RWPE2 (cell line): ENCODE measurements around the gene SLC5A11.
"Not testable (repeated sequence)": the region's sequence is repeated elsewhere in the genome, so short reads cannot be mapped to it uniquely, and the experiment has no call there.

ENCODE experiments used
- ATAC-seq: fragments of 200-7000 bp; cut with Tn5 transposase; 3 replicates; pipeline ENCODE4 v1.9.1; 2021; ENCODE audit warnings: low read depth
- DNase-seq: peaks from one replicate; pipeline ENCODE4 v3.0.0-alpha.2; 2020; ENCODE audit warnings: low spot score
- H3K27ac ChIP-seq: fragments of 450-650 bp; 2 replicates; pipeline ENCODE4 v1.5.1; 2017; ENCODE audit warnings: mild to moderate bottlenecking; ENCODE audit not compliant: poor library complexity, severe bottlenecking
- H3K27me3 ChIP-seq: fragments of 250-450 bp; sonication (Bioruptor Pico); 2 replicates; pipeline ENCODE4 v1.5.1; 2021; ENCODE audit warnings: mild to moderate bottlenecking, moderate library complexity; ENCODE audit not compliant: insufficient read depth, poor library complexity, severe bottlenecking
- H3K36me3 ChIP-seq: fragments of 250-450 bp; sonication (Bioruptor Pico); 2 replicates; pipeline ENCODE4 v1.5.1; 2020; ENCODE audit warnings: low read depth, mild to moderate bottlenecking, moderate library complexity
- H3K4me1 ChIP-seq: fragments of 250-450 bp; sonication (Bioruptor Pico); 2 replicates; pipeline ENCODE4 v1.5.1; 2021; ENCODE audit warnings: mild to moderate bottlenecking, moderate library complexity; ENCODE audit not compliant: insufficient read depth, poor library complexity, severe bottlenecking
- H3K4me3 ChIP-seq: fragments of 250-450 bp; sonication (Bioruptor Pico); 2 replicates; pipeline ENCODE4 v1.5.1; 2021; ENCODE audit warnings: mild to moderate bottlenecking, moderate library complexity; ENCODE audit not compliant: severe bottlenecking
- H3K9me3 ChIP-seq: fragments of 250-450 bp; sonication (Bioruptor Pico); 2 replicates; pipeline ENCODE4 v1.5.1; 2021; ENCODE audit warnings: mild to moderate bottlenecking, moderate library complexity; ENCODE audit not compliant: severe bottlenecking
- TF ChIP-seq, protein P1 (sequence below): fragments of 450-650 bp; IDR thresholded peaks from one replicate; pipeline ENCODE4 v1.5.1; 2017; ENCODE audit warnings: mild to moderate bottlenecking, moderate library complexity; ENCODE audit not compliant: poor library complexity, severe bottlenecking

The SLC5A11 gene

GRCh38 chr16:24839347-24839972 lies 6.3 kb upstream of the SLC5A11 start:
- H3K9me3 ChIP-seq = no peaks in the 10 kb centered on the region
- peaks cover 1% of the 10 kb centered on the region for H3K4me1 ChIP-seq
- H3K4me3 ChIP-seq = no peak overlapping the region
- no peak for DNase-seq
- H3K36me3 ChIP-seq = no peaks in the 10 kb centered on the region
- TF ChIP-seq, protein P1, sequence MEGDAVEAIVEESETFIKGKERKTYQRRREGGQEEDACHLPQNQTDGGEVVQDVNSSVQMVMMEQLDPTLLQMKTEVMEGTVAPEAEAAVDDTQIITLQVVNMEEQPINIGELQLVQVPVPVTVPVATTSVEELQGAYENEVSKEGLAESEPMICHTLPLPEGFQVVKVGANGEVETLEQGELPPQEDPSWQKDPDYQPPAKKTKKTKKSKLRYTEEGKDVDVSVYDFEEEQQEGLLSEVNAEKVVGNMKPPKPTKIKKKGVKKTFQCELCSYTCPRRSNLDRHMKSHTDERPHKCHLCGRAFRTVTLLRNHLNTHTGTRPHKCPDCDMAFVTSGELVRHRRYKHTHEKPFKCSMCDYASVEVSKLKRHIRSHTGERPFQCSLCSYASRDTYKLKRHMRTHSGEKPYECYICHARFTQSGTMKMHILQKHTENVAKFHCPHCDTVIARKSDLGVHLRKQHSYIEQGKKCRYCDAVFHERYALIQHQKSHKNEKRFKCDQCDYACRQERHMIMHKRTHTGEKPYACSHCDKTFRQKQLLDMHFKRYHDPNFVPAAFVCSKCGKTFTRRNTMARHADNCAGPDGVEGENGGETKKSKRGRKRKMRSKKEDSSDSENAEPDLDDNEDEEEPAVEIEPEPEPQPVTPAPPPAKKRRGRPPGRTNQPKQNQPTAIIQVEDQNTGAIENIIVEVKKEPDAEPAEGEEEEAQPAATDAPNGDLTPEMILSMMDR = no peak
- H3K27ac ChIP-seq = no peak overlapping the region
- no peak for ATAC-seq
- H3K27me3 ChIP-seq = no peaks in the 10 kb centered on the region

- no peak for ATAC-seq
- Histone ChIP-seq H3K9me3 (no peaks in the 10 kb centered on the region), H3K27ac (no peak overlapping the region), H3K4me1 (peaks cover 5% of the 10 kb centered on the region), H3K4me3 (no peak overlapping the region), H3K36me3 (no peaks in the 10 kb centered on the region), H3K27me3 (no peaks in the 10 kb centered on the region)
- DNase-seq = no peak
- TF ChIP-seq, protein P1 = no peak
Observed at GRCh38 chr16:24841291-24841690, 4.5 kb upstream of the SLC5A11 start.

- Histone ChIP-seq H3K4me1 (peaks cover 10% of the 10 kb centered on the region), H3K36me3 (no peaks in the 10 kb centered on the region), H3K27me3 (no peaks in the 10 kb centered on the region), H3K27ac (no peak overlapping the region), H3K4me3 (no peak overlapping the region), H3K9me3 (no peaks in the 10 kb centered on the region)
- TF ChIP-seq, protein P1 = no peak
- ATAC-seq = no peak
- no peak for DNase-seq
Observed at GRCh38 chr16:24844101-24845030, 1.4 kb upstream of the SLC5A11 start.

DNA sequence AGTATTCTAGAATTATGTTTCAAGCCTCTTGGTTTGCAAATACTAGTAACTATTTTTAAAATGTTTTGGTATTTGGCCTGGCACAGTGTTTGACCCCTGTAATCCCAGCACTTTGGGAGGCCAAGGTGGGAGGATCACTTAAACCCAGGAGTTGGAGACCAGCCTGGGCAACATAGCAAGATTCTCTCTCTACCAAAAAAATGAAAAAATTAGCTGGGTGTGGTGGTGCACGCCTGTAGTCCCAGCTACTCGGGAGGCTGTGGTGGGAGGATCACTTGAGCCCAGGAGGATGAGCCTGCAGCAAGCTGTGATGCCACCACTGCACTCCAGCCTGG lies 765 bp upstream of the SLC5A11 start:
- peaks cover 10% of the 10 kb centered on the region for H3K4me1 ChIP-seq
- H3K9me3 ChIP-seq, H3K36me3 ChIP-seq, H3K27me3 ChIP-seq, ATAC-seq, H3K27ac ChIP-seq, H3K4me3 ChIP-seq, DNase-seq: not testable (repeated sequence)

DNA sequence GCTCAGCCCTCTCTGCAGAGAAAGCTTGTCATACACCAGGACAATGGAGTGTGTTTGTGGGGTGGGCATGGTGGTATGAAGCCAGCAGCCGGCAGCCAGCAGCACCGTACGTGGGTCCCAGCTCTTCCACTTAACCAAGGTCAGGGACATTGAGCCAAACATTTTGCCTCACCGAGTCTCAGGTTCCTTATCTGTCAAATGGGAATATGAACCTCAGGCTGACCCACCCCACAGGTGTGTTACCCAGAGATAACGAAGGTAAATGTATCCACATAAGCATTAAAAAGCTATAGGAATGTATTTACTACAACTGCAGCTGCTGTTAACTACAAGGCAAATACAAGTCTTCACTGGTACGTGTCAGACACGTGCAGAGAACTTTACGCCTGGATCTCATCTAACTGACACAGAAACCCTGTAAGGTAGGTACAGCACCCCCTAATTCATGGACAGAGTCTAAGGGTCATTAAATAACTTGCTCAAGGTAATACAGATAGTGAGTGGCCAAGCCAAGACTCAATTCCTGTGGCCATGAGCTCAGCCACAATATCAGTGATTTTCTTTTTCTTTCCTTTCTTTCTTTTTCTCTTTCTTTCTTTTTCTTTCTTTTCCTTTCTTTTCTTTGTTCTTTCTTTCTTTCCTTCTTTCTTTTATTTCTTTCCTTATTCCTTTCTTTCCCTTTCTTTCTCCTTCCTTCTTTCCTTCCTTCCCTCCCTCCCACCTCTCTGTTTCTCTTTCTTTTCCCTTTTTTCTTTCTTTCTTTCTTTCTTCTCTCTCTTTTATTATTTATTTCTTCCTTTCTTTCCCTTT lies 990 bp downstream of the SLC5A11 start:
- Histone ChIP-seq H3K27ac (no peak overlapping the region), H3K4me3 (no peak overlapping the region), H3K9me3 (no peaks in the 10 kb centered on the region), H3K27me3 (no peaks in the 10 kb centered on the region), H3K36me3 (no peaks in the 10 kb centered on the region), H3K4me1 (peaks cover 14% of the 10 kb centered on the region)
- DNase-seq = no peak
- no peak for ATAC-seq
- TF ChIP-seq, protein P1 = no peak
